ENCODE measurements around the gene NEUROG1.
"Not testable (repeated sequence)": the region's sequence is repeated elsewhere in the genome, so short reads cannot be mapped to it uniquely, and the experiment has no call there.

DNA sequence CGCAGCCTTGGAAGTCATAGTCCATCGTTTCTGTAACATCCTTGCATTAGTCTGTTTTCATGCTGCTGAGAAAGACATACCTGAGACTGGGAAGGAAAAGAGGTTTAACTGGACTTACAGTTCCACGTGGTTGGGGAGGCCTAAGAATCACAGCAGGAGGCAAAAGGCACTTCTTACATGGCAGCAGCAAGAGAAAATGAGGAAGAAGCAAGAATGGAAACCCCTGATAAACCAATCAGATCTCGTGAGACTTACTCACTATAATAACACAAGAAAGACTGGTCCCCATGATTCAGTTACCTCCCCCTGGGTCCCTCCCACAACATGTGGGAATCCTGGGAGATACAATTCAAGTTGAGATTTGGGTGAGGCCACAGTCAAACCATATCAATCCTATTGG is 40.2 kb downstream of the NEUROG1 start:
- TF ChIP-seq EP300, POLR2A (IDR thresholded peaks at IDR 0.05): not testable (repeated sequence)
- TF ChIP-seq, protein P1, sequence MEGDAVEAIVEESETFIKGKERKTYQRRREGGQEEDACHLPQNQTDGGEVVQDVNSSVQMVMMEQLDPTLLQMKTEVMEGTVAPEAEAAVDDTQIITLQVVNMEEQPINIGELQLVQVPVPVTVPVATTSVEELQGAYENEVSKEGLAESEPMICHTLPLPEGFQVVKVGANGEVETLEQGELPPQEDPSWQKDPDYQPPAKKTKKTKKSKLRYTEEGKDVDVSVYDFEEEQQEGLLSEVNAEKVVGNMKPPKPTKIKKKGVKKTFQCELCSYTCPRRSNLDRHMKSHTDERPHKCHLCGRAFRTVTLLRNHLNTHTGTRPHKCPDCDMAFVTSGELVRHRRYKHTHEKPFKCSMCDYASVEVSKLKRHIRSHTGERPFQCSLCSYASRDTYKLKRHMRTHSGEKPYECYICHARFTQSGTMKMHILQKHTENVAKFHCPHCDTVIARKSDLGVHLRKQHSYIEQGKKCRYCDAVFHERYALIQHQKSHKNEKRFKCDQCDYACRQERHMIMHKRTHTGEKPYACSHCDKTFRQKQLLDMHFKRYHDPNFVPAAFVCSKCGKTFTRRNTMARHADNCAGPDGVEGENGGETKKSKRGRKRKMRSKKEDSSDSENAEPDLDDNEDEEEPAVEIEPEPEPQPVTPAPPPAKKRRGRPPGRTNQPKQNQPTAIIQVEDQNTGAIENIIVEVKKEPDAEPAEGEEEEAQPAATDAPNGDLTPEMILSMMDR (IDR thresholded peaks at IDR 0.05) = not testable (repeated sequence)

Measured in tibial nerve (tissue), 4 donors.